B cell (primary cell): ENCODE measurements around the gene RUFY3. TPM values are rescaled to one million over a fixed set of nuclear protein-coding genes. Genes with fewer than 3 reads are reported as not detected.

Experiments used
- ATAC-seq: fragments of 200-7000 bp; cut with Tn5 transposase; one replicate; pipeline ENCODE4 v1.10.0; 2021; ENCODE audit warnings: low read depth, mild to moderate bottlenecking, moderate number of reproducible peaks, moderate library complexity
- CTCF ChIA-PET: fragments of 350-600 bp; sonication (Branson Sonifier 250); formaldehyde crosslinking; loops from one replicate; lab custom pipeline; 2021; ENCODE audit warnings: antibody characterized with exemption, inconsistent platforms; lab: Charles Lee
- POLR2A ChIA-PET: fragments of 350-600 bp; sonication (Branson Sonifier 250); formaldehyde crosslinking; loops from one replicate; lab custom pipeline; 2021; ENCODE audit warnings: antibody characterized with exemption; lab: Charles Lee
- DNase-seq: peaks from one replicate; pipeline ENCODE4 v3.0.0; 2013
- H2AFZ ChIP-seq: 2 replicates; pipeline ENCODE4 v1.6.1; 2012; ENCODE audit warnings: mild to moderate bottlenecking, low read depth, low read length; ENCODE audit not compliant: insufficient read depth, poor library complexity, severe bottlenecking
- H3K27ac ChIP-seq, 2 donors: 1 replicate in 1 of 2; 2 replicates in 1 of 2; pipeline ENCODE4 v1.5.1; 2012 to 2013; ENCODE audit warnings: low read length in 2 of 2, mild to moderate bottlenecking in 2 of 2, moderate library complexity in 1 of 2
- H3K27me3 ChIP-seq, 4 experiments: fragments of 200-600 bp in 1 of 4; sonication (generic) in 1 of 4; replicated peaks in 1 of 4; 1 replicate in 2 of 4; 2 replicates in 2 of 4; pipeline versions ENCODE4 v1.6.1 to v1.7.0; 2013 to 2016; ENCODE audit warnings: low read length in 3 of 4, mild to moderate bottlenecking in 2 of 4, mixed read lengths in 1 of 4, moderate library complexity in 1 of 4; ENCODE audit not compliant: insufficient read depth in 4 of 4, control insufficient read depth in 3 of 4; ENCODE audit errors: control extremely low read depth in 1 of 4
- H3K36me3 ChIP-seq, 2 experiments: replicated peaks in 1 of 2; 1 replicate in 1 of 2; 2 replicates in 1 of 2; pipeline versions ENCODE4 v1.6.1 to v1.7.1; 2013; ENCODE audit warnings: low read length in 1 of 2; ENCODE audit not compliant: insufficient read depth in 2 of 2, control insufficient read depth in 1 of 2; ENCODE audit errors: control extremely low read depth in 1 of 2, extremely low read depth in 1 of 2
- H3K4me1 ChIP-seq, 2 donors: fragments of 200-600 bp in 1 of 2; sonication (generic) in 1 of 2; 1 replicate in 1 of 2; 2 replicates in 1 of 2; pipeline versions ENCODE4 v1.5.1 to v1.6.1; 2013 to 2017; ENCODE audit warnings: low read length in 2 of 2; ENCODE audit not compliant: control insufficient read depth in 2 of 2, insufficient read depth in 2 of 2
- H3K4me2 ChIP-seq: replicated peaks from 2 replicates; pipeline ENCODE3; 2012; ENCODE audit warnings: mild to moderate bottlenecking, low read depth, low read length; ENCODE audit not compliant: poor library complexity, severe bottlenecking
- H3K4me3 ChIP-seq, 5 experiments: fragments of 200-600 bp in 1 of 5; sonication (generic) in 1 of 5; 1 replicate in 3 of 5; 2 replicates in 2 of 5; pipeline versions ENCODE4 v1.5.1 to v1.7.0; 2011 to 2016; ENCODE audit warnings: low read length in 4 of 5, mild to moderate bottlenecking in 4 of 5, low read depth in 2 of 5, control low read depth in 1 of 5, moderate library complexity in 1 of 5; ENCODE audit not compliant: insufficient read depth in 1 of 5; ENCODE audit errors: control extremely low read depth in 1 of 5, extremely low read depth in 1 of 5
- H3K79me2 ChIP-seq: fragments of 200-600 bp; sonication (generic); one replicate; pipeline ENCODE4 v1.6.0; 2016; ENCODE audit warnings: low read length; ENCODE audit not compliant: control insufficient read depth, insufficient read depth
- H3K9ac ChIP-seq: fragments of 200-600 bp; sonication (generic); 2 replicates; pipeline ENCODE4 v1.6.1; 2017; ENCODE audit warnings: mild to moderate bottlenecking, low read length, moderate library complexity
- H3K9me3 ChIP-seq, 3 donors: one replicate each; pipeline versions ENCODE4 v1.6.1 to v1.7.1; 2013; ENCODE audit warnings: low read length in 2 of 3; ENCODE audit not compliant: control insufficient read depth in 2 of 3, insufficient read depth in 1 of 3; ENCODE audit errors: control extremely low read depth in 1 of 3
- H4K20me1 ChIP-seq: 2 replicates; pipeline ENCODE4 v1.6.0; 2012; ENCODE audit warnings: mild to moderate bottlenecking, low read length; ENCODE audit not compliant: insufficient read depth, control insufficient read depth, poor library complexity, severe bottlenecking
- H3K27ac Mint-ChIP-seq: one replicate; pipeline ENCODE4 v1.8.0; 2021; ENCODE audit warnings: mixed read lengths
- H3K27me3 Mint-ChIP-seq: one replicate; pipeline ENCODE4 v1.8.0; 2021; ENCODE audit warnings: mixed read lengths
- H3K4me1 Mint-ChIP-seq: one replicate; pipeline ENCODE4 v1.8.0; 2021; ENCODE audit warnings: mixed read lengths
- H3K4me3 Mint-ChIP-seq: one replicate; pipeline ENCODE4 v1.8.0; 2021; ENCODE audit warnings: mixed read lengths
- H3K9me3 Mint-ChIP-seq: one replicate; pipeline ENCODE4 v1.8.0; 2022; ENCODE audit warnings: mixed read lengths; ENCODE audit not compliant: insufficient read depth
- EZH2 ChIP-seq: IDR thresholded peaks from 2 replicates; pipeline ENCODE4 v1.6.1; 2012; ENCODE audit warnings: borderline replicate concordance, low read depth, mild to moderate bottlenecking, moderate library complexity, low read length; ENCODE audit not compliant: insufficient read depth, poor library complexity, severe bottlenecking
- WGBS: methylation state at CpG from one replicate; pipeline ENCODE4 v1.1.5; 2013; ENCODE audit warnings: missing lambda C conversion rate; ENCODE audit not compliant: insufficient coverage; 5-methylcytosine and 5-hydroxymethylcytosine counted together
- intact Hi-C: fragments of 100-400 bp; cut with micrococcal nuclease; formaldehyde crosslinking; loops from one replicate; pipeline ENCODE4 v1.10.0; 2022
- polyA plus RNA-seq: library from polyadenylated mRNA; depleted of rRNA; stranded (reverse); fragments of >200 nt; gene quantifications from 2 replicates; pipeline ENCODE4 v1.2.3, GENCODE V29; 2012
- total RNA-seq, 2 donors: library from RNA; stranded (reverse); fragments of 120-200 nt in 1 of 2; gene quantifications; 1 replicate in 1 of 2; 2 replicates in 1 of 2; pipeline versions ENCODE4 v1.2.3 to v1.2.4, GENCODE V29; 2013 to 2022
- TF ChIP-seq, protein P1 (sequence below): fragments of 200-600 bp; IDR thresholded peaks from one replicate; pipeline ENCODE4 v1.8.0; 2022; ENCODE audit warnings: antibody characterized with exemption, mild to moderate bottlenecking

The RUFY3 gene
- total and polyA plus RNA-seq, 2 donors (not counting 1 experiment from before 2014, with no cell fraction given), result 26.1 to 74.1 TPM

GRCh38 chr4:70674731-70675130 lies 47.0 kb upstream of the RUFY3 start:
- H3K4me3 ChIP-seq, result no peak overlapping the region
- no peaks in the 10 kb centered on the region for H3K79me2 ChIP-seq
- no peak for TF ChIP-seq EZH2
- TF ChIP-seq, protein P1, sequence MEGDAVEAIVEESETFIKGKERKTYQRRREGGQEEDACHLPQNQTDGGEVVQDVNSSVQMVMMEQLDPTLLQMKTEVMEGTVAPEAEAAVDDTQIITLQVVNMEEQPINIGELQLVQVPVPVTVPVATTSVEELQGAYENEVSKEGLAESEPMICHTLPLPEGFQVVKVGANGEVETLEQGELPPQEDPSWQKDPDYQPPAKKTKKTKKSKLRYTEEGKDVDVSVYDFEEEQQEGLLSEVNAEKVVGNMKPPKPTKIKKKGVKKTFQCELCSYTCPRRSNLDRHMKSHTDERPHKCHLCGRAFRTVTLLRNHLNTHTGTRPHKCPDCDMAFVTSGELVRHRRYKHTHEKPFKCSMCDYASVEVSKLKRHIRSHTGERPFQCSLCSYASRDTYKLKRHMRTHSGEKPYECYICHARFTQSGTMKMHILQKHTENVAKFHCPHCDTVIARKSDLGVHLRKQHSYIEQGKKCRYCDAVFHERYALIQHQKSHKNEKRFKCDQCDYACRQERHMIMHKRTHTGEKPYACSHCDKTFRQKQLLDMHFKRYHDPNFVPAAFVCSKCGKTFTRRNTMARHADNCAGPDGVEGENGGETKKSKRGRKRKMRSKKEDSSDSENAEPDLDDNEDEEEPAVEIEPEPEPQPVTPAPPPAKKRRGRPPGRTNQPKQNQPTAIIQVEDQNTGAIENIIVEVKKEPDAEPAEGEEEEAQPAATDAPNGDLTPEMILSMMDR, result no peak
- H3K9me3 ChIP-seq, result peaks cover 0 to 4% (median 0%) of the 10 kb centered on the region in 3 donors
- no peaks in the 10 kb centered on the region for H3K36me3 ChIP-seq
- no peak for DNase-seq
- H4K20me1 ChIP-seq, result no peaks in the 10 kb centered on the region
- H3K9ac ChIP-seq, result no peak overlapping the region
- peaks cover 61% of the 10 kb centered on the region for H3K4me1 Mint-ChIP-seq
- no peaks in the 10 kb centered on the region for H3K9me3 Mint-ChIP-seq
- ATAC-seq, result no peak
- ChIA-PET POLR2A (interaction anchor here (0.6 kb wide), 1 partner anchor 179 kb away, joined by 7 read pairs; no protein-coding TSS in a partner anchor), CTCF (interaction anchor here (1.0 kb wide), 2 partner anchors 14 to 63 kb away, joined by 3 to 6 read pairs; partner anchors contain the start of gene UTP3)
- no peaks in the 10 kb centered on the region for H3K27me3 ChIP-seq
- no peak overlapping the region for H3K27ac ChIP-seq
- no peak overlapping the region for H3K4me2 ChIP-seq
- no peak overlapping the region for H2AFZ ChIP-seq
- WGBS, result no CpG with 5 or more reads among the region's 1 CpG
- no peak overlapping the region for H3K4me3 Mint-ChIP-seq
- H3K4me1 ChIP-seq, result peaks cover 59 to 61% of the 10 kb centered on the region in 2 donors
- H3K27me3 Mint-ChIP-seq, result no peaks in the 10 kb centered on the region
- H3K27ac Mint-ChIP-seq, result no peak overlapping the region
- intact Hi-C loops, result no loop called here

GRCh38 chr4:70676554-70677090 lies 45.1 kb upstream of the RUFY3 start:
- TF ChIP-seq, protein P1, result no peak
- TF ChIP-seq EZH2, result no peak
- H3K4me3 Mint-ChIP-seq, result peak overlapping the region; percentile 39
- WGBS, result 100% methylated on average over 1 of the region's 6 CpGs
- H3K27me3 ChIP-seq, result no peaks in the 10 kb centered on the region
- intact Hi-C loops, result no loop called here
- no peak overlapping the region for H3K27ac ChIP-seq
- no peaks in the 10 kb centered on the region for H3K36me3 ChIP-seq
- no peaks in the 10 kb centered on the region for H3K27me3 Mint-ChIP-seq
- H3K4me1 ChIP-seq, result peaks cover 62 to 67% of the 10 kb centered on the region in 2 donors
- H3K4me2 ChIP-seq, result peak overlapping the region; percentile 34
- peaks cover 59% of the 10 kb centered on the region for H3K4me1 Mint-ChIP-seq
- ATAC-seq (no peak), DNase-seq (no peak)
- no peaks in the 10 kb centered on the region for H3K9me3 Mint-ChIP-seq
- ChIA-PET CTCF (interaction anchor here (0.8 to 1.2 kb wide), 3 partner anchors 9 to 16 kb away, joined by 3 to 4 read pairs (median 4); partner anchors contain the start of gene JCHAIN), POLR2A (interaction anchor here (0.7 kb wide), 2 partner anchors 59 to 74 kb away, joined by 3 read pairs; no protein-coding TSS in a partner anchor)
- H3K79me2 ChIP-seq, result no peaks in the 10 kb centered on the region
- peak overlapping the region; percentile 5 for H3K27ac Mint-ChIP-seq
- H3K9ac ChIP-seq, result no peak overlapping the region
- peak overlapping the region; percentile 55 for H2AFZ ChIP-seq
- H4K20me1 ChIP-seq, result no peaks in the 10 kb centered on the region
- peaks cover 0 to 3% (median 0%) of the 10 kb centered on the region in 3 donors for H3K9me3 ChIP-seq
- H3K4me3 ChIP-seq, result no peak overlapping the region
